Fibroblast of mammary gland (primary cell): ENCODE data around the gene C4orf36.
"Not testable (repeated sequence)": the region's sequence is repeated elsewhere in the genome, so short reads cannot be mapped to it uniquely, and the experiment has no call there.

Experiments
- DNase-seq: peaks from one replicate; pipeline ENCODE4 v3.0.0-alpha.2; 2010; ENCODE audit warnings: low read depth
- H3K4me3 ChIP-seq: 2 replicates; pipeline ENCODE4 v1.5.1; 2011; ENCODE audit warnings: low read depth, mild to moderate bottlenecking, low read length, moderate library complexity; ENCODE audit not compliant: control insufficient read depth
- CTCF ChIP-seq: conservative IDR thresholded peaks from 2 replicates; pipeline ENCODE4 v1.5.1; 2011; ENCODE audit warnings: low read depth, low read length, inconsistent platforms; ENCODE audit not compliant: control insufficient read depth, insufficient read depth

C4orf36 gene

GRCh38 chr4:86876894-86877685 is 15.1 kb downstream of the C4orf36 start:
- TF ChIP-seq CTCF: no peak
- DNase-seq: no peak
- H3K4me3 ChIP-seq: no peak overlapping the region

GRCh38 chr4:86875436-86875835 is 16.8 kb downstream of the C4orf36 start:
- H3K4me3 ChIP-seq: not testable (repeated sequence)
- peak; percentile 26 for DNase-seq

GRCh38 chr4:86872135-86872534 is 20.1 kb downstream of the C4orf36 start:
- TF ChIP-seq CTCF: no peak
- H3K4me3 ChIP-seq: no peak overlapping the region
- DNase-seq: no peak

- H3K4me3 ChIP-seq: no peak overlapping the region
- no peak for TF ChIP-seq CTCF
- no peak for DNase-seq
These were observed 21.7 kb downstream of the C4orf36 start for GRCh38 chr4:86870442-86871069.

- H3K4me3 ChIP-seq: no peak overlapping the region
- no peak for DNase-seq
- TF ChIP-seq CTCF: no peak
These were observed 34.7 kb downstream of the C4orf36 start for GRCh38 chr4:86857341-86858052.

GRCh38 chr4:86856896-86857295 is 35.3 kb downstream of the C4orf36 start:
- no peak overlapping the region for H3K4me3 ChIP-seq
- DNase-seq: no peak
- no peak for TF ChIP-seq CTCF

GRCh38 chr4:86855572-86855971 is 36.6 kb downstream of the C4orf36 start:
- peak; percentile 63 for DNase-seq
- no peak overlapping the region for H3K4me3 ChIP-seq
- no peak for TF ChIP-seq CTCF
